Mesodermal cell (in vitro differentiated cells): ENCODE measurements around the gene ULK2.
"Not testable (repeated sequence)": the region's sequence is repeated elsewhere in the genome, so short reads cannot be mapped to it uniquely, and the experiment has no call there.

Experiments used
- H3K27ac ChIP-seq: 2 replicates; pipeline ENCODE4 v1.7.0; 2013; ENCODE audit warnings: mild to moderate bottlenecking, low read depth, low read length, moderate library complexity; ENCODE audit not compliant: severe bottlenecking
- H3K36me3 ChIP-seq: 2 replicates; pipeline ENCODE4 v1.7.1; 2013; ENCODE audit warnings: mild to moderate bottlenecking, low read length, moderate library complexity; ENCODE audit not compliant: control insufficient read depth, insufficient read depth
- H3K4me1 ChIP-seq: one replicate; pipeline ENCODE4 v1.7.1; 2013; ENCODE audit warnings: mild to moderate bottlenecking, low read length; ENCODE audit not compliant: insufficient read depth, control insufficient read depth, poor library complexity, severe bottlenecking
- H3K4me3 ChIP-seq: 2 replicates; pipeline ENCODE4 v1.7.0; 2013; ENCODE audit warnings: low read length, control low read depth, mild to moderate bottlenecking; ENCODE audit not compliant: insufficient read depth, poor library complexity, severe bottlenecking; ENCODE audit errors: extremely low read depth
- H3K9me3 ChIP-seq: 2 replicates; pipeline ENCODE4 v1.7.1; 2013; ENCODE audit warnings: mild to moderate bottlenecking, low read length, moderate library complexity; ENCODE audit not compliant: control insufficient read depth
- WGBS, 2 experiments: methylation state at CpG; one replicate each; pipeline ENCODE4 v1.1.5; 2013; ENCODE audit warnings: missing lambda C conversion rate in 2 of 2; ENCODE audit not compliant: insufficient coverage in 2 of 2; 5-methylcytosine and 5-hydroxymethylcytosine counted together

Gene ULK2

DNA sequence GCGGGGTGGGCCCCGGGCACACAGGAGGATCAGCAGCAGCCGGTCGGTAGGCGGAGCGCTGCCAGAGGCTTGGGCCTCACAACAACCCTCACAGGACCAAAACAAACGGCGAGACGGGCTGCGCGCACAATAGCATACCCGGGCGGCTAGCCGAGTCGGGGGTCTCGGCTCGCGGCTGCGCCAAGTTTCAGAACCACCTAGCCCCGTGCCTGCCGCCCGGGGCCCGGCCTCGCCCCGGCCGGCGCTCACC is 732 bp downstream of the ULK2 start:
- Histone ChIP-seq H3K27ac (peak overlapping the region; percentile 57), H3K9me3 (no peaks in the 10 kb centered on the region)
- WGBS, 2 experiments: 0% methylated on average over 17 to 24 of the region's 27 CpGs

DNA sequence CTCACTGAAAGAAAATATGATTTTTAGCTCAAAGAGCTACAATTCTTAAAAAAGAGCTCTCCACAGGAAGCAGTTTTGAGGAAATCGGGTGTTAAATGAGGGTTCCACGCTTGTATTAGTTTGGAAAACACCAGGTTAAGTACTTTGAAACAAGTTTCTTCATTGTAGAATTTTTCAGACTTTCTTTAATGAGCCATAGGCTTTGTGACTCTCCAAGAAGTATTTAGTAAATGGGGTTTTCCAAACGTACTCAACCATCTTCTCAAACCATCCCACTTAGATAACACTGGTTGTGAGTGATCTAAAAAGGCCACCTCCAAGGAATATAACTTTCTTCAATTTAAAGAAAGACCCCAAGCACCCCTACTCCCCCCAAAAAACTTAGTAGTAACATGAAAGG is 2.7 kb downstream of the ULK2 start:
- H3K4me1 ChIP-seq: peaks cover 5% of the 10 kb centered on the region
- no peak overlapping the region for H3K4me3 ChIP-seq
- WGBS, 2 experiments: 92 to 100% methylated on average over 1 to 2 of the region's 3 CpGs

More for the DNA sequence above, 732 bp downstream of the ULK2 start:
- peaks cover 5% of the 10 kb centered on the region for H3K4me1 ChIP-seq
- H3K36me3 ChIP-seq: peaks cover 13% of the 10 kb centered on the region
- H3K4me3 ChIP-seq: peak overlapping the region; percentile 79

DNA sequence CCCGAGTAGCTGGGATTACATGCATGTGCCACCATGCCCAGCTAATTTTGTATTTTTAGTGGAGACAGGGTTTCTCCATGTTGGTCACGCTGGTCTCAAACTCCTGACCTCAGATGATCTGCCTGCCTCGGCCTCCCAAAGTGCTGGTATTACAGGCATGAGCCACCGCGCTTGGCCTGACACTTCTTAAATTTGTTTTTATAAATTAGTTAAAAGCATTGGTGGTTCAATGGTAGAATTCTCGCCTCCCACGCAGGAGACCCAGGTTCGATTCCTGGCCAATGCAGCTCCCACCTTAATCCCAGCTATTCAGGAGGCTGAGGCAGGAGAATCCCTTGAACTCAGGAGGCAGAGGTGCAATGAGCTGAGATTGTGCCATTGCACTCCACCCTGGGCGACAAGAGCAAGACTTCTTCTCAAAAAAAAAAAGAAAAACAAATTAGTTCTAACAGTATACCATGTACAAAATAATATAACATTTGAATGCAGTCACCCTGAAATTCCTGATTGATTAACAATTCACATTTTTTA is 7.0 kb downstream of the ULK2 start:
- not testable (repeated sequence) for H3K4me1 ChIP-seq, H3K9me3 ChIP-seq, H3K27ac ChIP-seq, H3K4me3 ChIP-seq
- H3K36me3 ChIP-seq: peaks cover 20% of the 10 kb centered on the region
- 93 to 97% methylated on average over 5 of the region's 9 CpGs for WGBS, 2 experiments

More for the DNA sequence above, 2.7 kb downstream of the ULK2 start:
- peaks cover 20% of the 10 kb centered on the region for H3K36me3 ChIP-seq
- no peaks in the 10 kb centered on the region for H3K9me3 ChIP-seq
- no peak overlapping the region for H3K27ac ChIP-seq

DNA sequence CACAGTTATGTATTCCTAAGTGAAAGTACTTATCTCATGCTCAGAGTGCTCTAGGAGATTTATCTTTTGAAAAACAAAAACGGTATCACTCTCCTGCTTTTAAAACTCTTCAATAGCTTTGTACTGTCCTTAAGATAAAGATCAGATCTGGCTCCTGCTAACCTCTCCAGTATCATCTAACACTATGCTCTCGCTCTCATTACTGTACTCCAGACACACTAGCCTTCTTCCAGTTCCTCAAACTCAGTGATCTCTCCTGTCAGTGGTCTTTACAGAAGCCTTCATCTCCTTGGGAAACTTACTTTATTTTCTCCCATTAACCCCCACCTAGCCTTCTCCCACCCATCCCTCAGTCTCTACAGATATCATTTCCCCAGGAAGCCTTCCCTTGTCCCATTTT is 10.1 kb downstream of the ULK2 start:
- Histone ChIP-seq H3K27ac (no peak overlapping the region), H3K9me3 (no peaks in the 10 kb centered on the region)
- WGBS, 2 experiments: 85 to 93% methylated on average over 2 of the region's 2 CpGs

DNA sequence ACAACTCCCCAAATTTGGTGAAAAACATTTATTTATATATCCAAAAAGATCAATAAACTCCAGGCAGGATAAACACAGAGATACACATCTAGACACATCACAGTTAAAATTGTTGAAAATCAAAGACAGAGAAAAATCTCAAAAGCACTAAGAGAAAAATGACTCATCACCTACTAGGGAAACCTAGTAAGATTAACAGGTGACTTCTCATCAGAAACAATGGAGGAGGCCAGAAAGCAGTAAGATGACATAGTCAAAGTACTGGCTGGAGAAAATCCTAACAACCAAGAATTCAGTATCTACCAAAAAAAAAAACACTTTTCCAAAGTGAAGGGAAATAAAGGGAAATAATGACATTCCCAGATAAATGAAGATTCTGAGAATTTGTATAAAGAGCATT is 33.8 kb downstream of the ULK2 start:
- no peaks in the 10 kb centered on the region for H3K9me3 ChIP-seq
- peaks cover 22% of the 10 kb centered on the region for H3K36me3 ChIP-seq
- no peak overlapping the region for H3K4me3 ChIP-seq
- no peak overlapping the region for H3K27ac ChIP-seq
- no peaks in the 10 kb centered on the region for H3K4me1 ChIP-seq

More for the DNA sequence above, 10.1 kb downstream of the ULK2 start:
- Histone ChIP-seq H3K36me3 (peaks cover 12% of the 10 kb centered on the region), H3K4me1 (no peaks in the 10 kb centered on the region), H3K4me3 (no peak overlapping the region)

DNA sequence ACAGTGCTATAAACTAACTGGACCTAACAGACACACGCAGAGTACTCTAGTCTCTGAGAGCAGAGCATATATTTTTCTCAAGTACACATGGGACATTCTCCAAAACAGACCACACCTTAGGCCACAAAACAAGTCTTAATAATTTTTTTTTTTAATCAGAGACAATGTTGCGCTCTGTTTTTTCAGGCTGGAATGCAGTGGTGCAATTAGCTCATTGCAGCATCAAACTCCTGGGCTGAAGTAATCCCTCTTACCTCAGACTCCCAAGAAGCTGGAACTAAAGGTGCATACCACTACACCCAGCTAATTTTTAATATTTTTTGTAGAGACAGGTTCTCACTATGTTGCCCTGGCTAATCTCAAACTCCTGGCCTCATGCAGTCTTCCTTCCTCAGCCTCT is 37.7 kb downstream of the ULK2 start:
- Histone ChIP-seq H3K4me3 (no peak overlapping the region), H3K4me1 (no peaks in the 10 kb centered on the region), H3K27ac (no peak overlapping the region), H3K36me3 (peaks cover 13% of the 10 kb centered on the region), H3K9me3 (no peaks in the 10 kb centered on the region)
- 100% methylated on average over 2 of the region's 2 CpGs for WGBS, 2 experiments

DNA sequence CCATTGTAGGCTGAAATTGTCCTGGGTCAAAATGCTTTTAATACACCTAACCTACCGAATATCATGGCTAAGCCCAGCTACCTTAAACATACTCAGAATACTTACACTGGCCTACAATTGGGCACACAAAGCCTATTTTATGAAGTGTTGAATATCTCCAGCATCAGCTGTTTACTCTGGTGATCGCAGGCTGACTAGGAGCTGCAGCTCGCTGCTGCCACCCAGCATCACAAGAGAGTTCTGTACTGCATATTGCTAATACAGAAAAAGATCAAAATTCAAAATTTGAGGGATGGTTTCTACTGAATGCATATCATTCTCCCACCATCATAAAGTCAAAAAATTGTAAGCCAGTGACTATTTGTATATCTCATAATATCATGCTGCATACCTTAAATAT is 55.3 kb downstream of the ULK2 start:
- H3K4me3 ChIP-seq: no peak overlapping the region
- no peak overlapping the region for H3K27ac ChIP-seq
- WGBS, 2 experiments: 100% methylated on average over 1 of the region's 3 CpGs; no CpG with 5 or more reads in 1 of the 2 experiments
- H3K9me3 ChIP-seq: no peaks in the 10 kb centered on the region
- no peaks in the 10 kb centered on the region for H3K4me1 ChIP-seq
- H3K36me3 ChIP-seq: peaks cover 11% of the 10 kb centered on the region

DNA sequence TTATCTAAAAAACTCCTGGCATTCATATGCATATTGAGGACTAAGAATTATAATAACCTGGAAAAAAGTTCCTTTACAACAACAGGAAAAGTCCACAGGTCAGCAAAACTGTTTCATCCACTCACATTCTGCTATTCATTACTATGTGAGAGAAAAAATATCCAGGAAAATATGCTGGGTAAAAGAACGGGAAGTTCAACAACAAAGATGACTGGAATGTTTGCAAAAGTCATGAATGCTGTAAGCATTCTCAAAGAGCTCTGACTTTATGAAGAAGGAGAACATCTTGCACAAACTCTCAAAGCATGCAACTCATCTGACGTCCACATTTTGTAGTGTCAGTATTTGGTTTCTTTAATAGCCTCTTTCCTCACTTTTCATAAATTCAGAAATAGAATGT is 62.7 kb downstream of the ULK2 start:
- Histone ChIP-seq H3K4me1 (no peaks in the 10 kb centered on the region), H3K36me3 (peaks cover 15% of the 10 kb centered on the region), H3K9me3 (no peaks in the 10 kb centered on the region), H3K4me3 (no peak overlapping the region), H3K27ac (no peak overlapping the region)
- 100% methylated on average over 1 of the region's 2 CpGs; no CpG with 5 or more reads in 1 of the 2 experiments for WGBS, 2 experiments

DNA sequence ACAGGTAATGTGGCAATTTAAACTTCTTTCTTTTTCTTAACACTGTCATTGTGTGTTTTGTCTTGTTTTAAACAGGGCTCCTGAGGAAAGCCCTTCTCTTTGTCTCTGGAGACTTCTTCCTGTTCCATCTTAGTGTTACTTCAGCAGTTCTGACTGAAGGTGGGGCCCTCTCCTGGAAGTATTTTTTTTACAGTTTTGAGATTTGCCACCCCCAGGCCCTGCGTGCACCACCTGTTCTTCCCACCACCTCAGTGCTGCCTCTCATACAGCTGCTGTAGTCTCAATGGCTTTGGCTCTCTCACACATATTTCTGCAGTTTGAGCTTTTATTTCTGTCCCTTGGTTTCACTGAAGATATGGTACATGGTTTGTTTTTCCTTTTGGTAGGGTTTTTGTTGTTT is 67.2 kb downstream of the ULK2 start:
- Histone ChIP-seq H3K27ac (no peak overlapping the region), H3K36me3 (peaks cover 48% of the 10 kb centered on the region), H3K4me3 (no peak overlapping the region), H3K4me1 (no peaks in the 10 kb centered on the region), H3K9me3 (peaks cover 17% of the 10 kb centered on the region)
- 67 to 100% methylated on average over 1 of the region's 1 CpG for WGBS, 2 experiments

DNA sequence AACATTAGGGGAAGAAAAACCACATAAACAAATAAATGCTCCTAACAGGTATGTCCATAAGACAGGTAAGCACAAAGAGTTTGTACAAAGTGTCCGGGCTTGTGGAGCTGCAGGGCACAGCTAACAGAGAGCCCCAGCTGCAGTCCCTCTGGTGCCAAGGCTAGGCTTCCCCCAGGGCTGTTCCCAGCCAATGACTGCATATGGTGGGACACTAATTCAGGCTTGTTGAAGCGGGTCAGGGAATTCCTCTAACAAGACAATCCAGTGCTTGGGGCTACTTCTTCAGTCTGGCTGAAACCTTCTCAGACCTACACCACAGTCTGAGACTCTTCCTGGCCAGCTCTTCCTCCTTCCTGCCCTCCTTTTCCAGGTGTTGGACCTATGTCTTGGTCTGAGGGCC is 67.9 kb downstream of the ULK2 start:
- no peak overlapping the region for H3K4me3 ChIP-seq
- 84 to 97% methylated on average over 2 of the region's 2 CpGs for WGBS, 2 experiments

DNA sequence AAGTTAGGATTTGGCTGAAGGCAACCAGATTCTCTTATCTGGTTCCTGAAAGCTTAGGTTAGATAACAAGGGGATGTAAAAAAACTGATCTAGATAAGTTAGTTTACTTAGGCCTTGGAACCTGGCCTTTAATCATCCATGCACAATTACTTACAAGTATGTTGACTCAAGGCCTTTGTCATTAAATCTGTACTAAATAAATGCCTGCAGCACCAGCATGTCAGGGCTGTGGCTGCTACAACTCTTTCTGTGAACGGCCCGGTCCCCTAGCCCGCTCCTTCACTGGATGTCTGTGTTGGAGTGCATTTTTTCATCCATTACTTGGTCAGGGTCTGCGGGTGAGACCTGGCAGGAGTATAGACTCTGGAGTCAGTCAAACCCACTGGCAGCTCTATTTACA is 71.3 kb downstream of the ULK2 start:
- peaks cover 77% of the 10 kb centered on the region for H3K36me3 ChIP-seq

More for the DNA sequence above, 67.9 kb downstream of the ULK2 start:
- no peak overlapping the region for H3K27ac ChIP-seq
- H3K4me1 ChIP-seq: no peaks in the 10 kb centered on the region
- peaks cover 56% of the 10 kb centered on the region for H3K36me3 ChIP-seq
- H3K9me3 ChIP-seq: peaks cover 17% of the 10 kb centered on the region

More for the DNA sequence above, 71.3 kb downstream of the ULK2 start:
- Histone ChIP-seq H3K4me3 (no peak overlapping the region), H3K27ac (no peak overlapping the region), H3K9me3 (peaks cover 17% of the 10 kb centered on the region), H3K4me1 (no peaks in the 10 kb centered on the region)
- 85 to 92% methylated on average over 4 of the region's 4 CpGs for WGBS, 2 experiments
